Ovary (tissue), 9 donors: Measurements from ENCODE around the gene PTPRJ. TPM values are rescaled to one million over a fixed set of nuclear protein-coding genes. Genes with fewer than 3 reads are reported as not detected.

Experiments
- DNase-seq, 5 donors: peaks; one replicate each; pipeline ENCODE4 v3.0.0-alpha.2; 2019 to 2020
- H3K27ac ChIP-seq, 2 donors: fragments of 200-600 bp; one replicate each; pipeline versions ENCODE4 v1.5.1 to v1.8.0; 2019 to 2022
- H3K27me3 ChIP-seq: fragments of 200-600 bp; one replicate; pipeline ENCODE4 v1.8.0; 2022
- H3K36me3 ChIP-seq: fragments of 200-600 bp; sonication (generic); one replicate; pipeline ENCODE4 v1.5.1; 2019
- H3K4me1 ChIP-seq: one replicate; pipeline ENCODE4 v1.8.1; 2013; ENCODE audit warnings: mild to moderate bottlenecking, moderate library complexity; ENCODE audit not compliant: insufficient read depth
- H3K4me3 ChIP-seq: fragments of 200-600 bp; sonication (generic); one replicate; pipeline ENCODE4 v1.5.1; 2017
- H3K9me3 ChIP-seq, 2 donors: fragments of 200-600 bp in 1 of 2; sonication (generic) in 1 of 2; one replicate each; pipeline versions ENCODE4 v1.5.1 to v1.8.1; 2013 to 2019; ENCODE audit warnings: mild to moderate bottlenecking in 1 of 2, moderate library complexity in 1 of 2
- CTCF ChIP-seq, 3 donors: fragments of 450-650 bp in 2 of 3; fragments of 200-600 bp in 1 of 3; IDR thresholded peaks; one replicate each; pipeline versions ENCODE4 v1.5.1 to v1.8.0; 2016 to 2022; ENCODE audit warnings: antibody characterized with exemption in 3 of 3, mild to moderate bottlenecking in 1 of 3
- EP300 ChIP-seq: sonication (generic); formaldehyde crosslinking; IDR thresholded peaks from one replicate; pipeline ENCODE4 v1.6.1; 2017; ENCODE audit warnings: antibody characterized with exemption
- POLR2A ChIP-seq: fragments of 450-650 bp; IDR thresholded peaks from one replicate; pipeline ENCODE4 v1.6.1; 2017; ENCODE audit warnings: antibody characterized with exemption, mild to moderate bottlenecking, moderate library complexity
- WGBS, 3 donors: extraction: QIAGEN DNeasy Blood & Tissue Kit in 1 of 3; methylation state at CpG; one replicate each; pipeline versions ENCODE4 v1.1.5 to v1.1.7; 2013 to 2017; 5-methylcytosine and 5-hydroxymethylcytosine counted together
- intact Hi-C, 4 donors: fragments of 100-400 bp; cut with DNase I; formaldehyde crosslinking; loops; one replicate each; pipeline versions ENCODE4 v1.11.0 to v1.15.1; 2022 to 2023
- polyA plus RNA-seq, 2 donors: library from polyadenylated mRNA; stranded (reverse); fragments of 200-250 nt in 1 of 2; fragments of 350-450 nt in 1 of 2; fragmentation: Illumina TruSeq in 1 of 2; extraction: RNeasy Lipid Tissue Mini Kit (QIAGEN cat#74804) in 1 of 2; gene quantifications; one replicate each; pipeline ENCODE4 v1.2.3, GENCODE V29; 2013 to 2014
- total RNA-seq, 7 donors: library from RNA; depleted of rRNA in 2 of 7; stranded (reverse); fragments of >200 nt in 2 of 7; fragmentation: NEBNext Ultra II Directional in 3 of 7; extraction: Animal tissue kit (Norgen Biotek cat#: 25700) in 3 of 7; gene quantifications; one replicate each; pipeline versions ENCODE4 v1.1.0 to v1.2.4, GENCODE V29; 2016 to 2023
- donor health status: DM: no; HTN: no; CAD: no; lungs with moderate emphysema.
- donor health status: DM: no; HTN: no; CAD: no.
- donor health status: Bipolar disorder and iron deficiency.
- donor health status: DM: yes; HTN: yes; CAD: no.
- donor health status: DM: no; HTN: no; CAD: no.
- donor health status: DM: yes; HTN: yes; CAD: no.

Gene PTPRJ
- total and polyA plus RNA-seq, 9 donors, result 1.6 to 16.1 (median 5.5) TPM

- no peak overlapping the region for H3K27ac ChIP-seq
- H3K27me3 ChIP-seq, result no peaks in the 10 kb centered on the region
- H3K9me3 ChIP-seq, result no peaks in the 10 kb centered on the region
- WGBS, 3 donors, result 95 to 100% (median 95%) methylated on average over 1 of the region's 1 CpG
- intact Hi-C loops, result no loop called here
- DNase-seq, result no peak
- no peak overlapping the region for H3K4me3 ChIP-seq
- TF ChIP-seq EP300, result no peak
- TF ChIP-seq CTCF (IDR thresholded peaks at IDR 0.05), result no peak
- no peak for TF ChIP-seq POLR2A
- no peaks in the 10 kb centered on the region for H3K4me1 ChIP-seq
- no peaks in the 10 kb centered on the region for H3K36me3 ChIP-seq
Observed at GRCh38 chr11:47986742-47987141, 6.4 kb downstream of the PTPRJ start.

- Histone ChIP-seq H3K36me3 (no peaks in the 10 kb centered on the region), H3K27me3 (no peaks in the 10 kb centered on the region), H3K9me3 (no peaks in the 10 kb centered on the region), H3K4me3 (no peak overlapping the region), H3K4me1 (no peaks in the 10 kb centered on the region), H3K27ac (no peak overlapping the region)
- intact Hi-C loops, result no loop called here
- no peak for TF ChIP-seq CTCF (IDR thresholded peaks at IDR 0.05)
- TF ChIP-seq EP300, result no peak
- TF ChIP-seq POLR2A, result no peak
- DNase-seq, result no peak
- 84 to 97% (median 93%) methylated on average over 2 of the region's 2 CpGs for whole genome bisulfite sequencing, 3 donors
Observed at GRCh38 chr11:47987310-47987709, 7.0 kb downstream of the PTPRJ start.

- DNase-seq, result no peak
- no peak overlapping the region for H3K4me3 ChIP-seq
Observed at GRCh38 chr11:47987781-47988180, 7.4 kb downstream of the PTPRJ start.

GRCh38 chr11:47989779-47990178 lies 9.4 kb downstream of the PTPRJ start:
- Histone ChIP-seq H3K4me1 (no peaks in the 10 kb centered on the region), H3K36me3 (no peaks in the 10 kb centered on the region), H3K9me3 (no peaks in the 10 kb centered on the region), H3K27me3 (no peaks in the 10 kb centered on the region), H3K4me3 (no peak overlapping the region), H3K27ac (no peak overlapping the region)
- intact Hi-C loops, result no loop called here
- no peak for DNase-seq
- TF ChIP-seq POLR2A, result no peak
- TF ChIP-seq CTCF (IDR thresholded peaks at IDR 0.05), result no peak
- no peak for TF ChIP-seq EP300
- WGBS, 3 donors, result 73 to 80% (median 77%) methylated on average over 2 of the region's 2 CpGs

More at GRCh38 chr11:47987781-47988180, 7.4 kb downstream of the PTPRJ start:
- Histone ChIP-seq H3K36me3 (no peaks in the 10 kb centered on the region), H3K27me3 (no peaks in the 10 kb centered on the region), H3K9me3 (no peaks in the 10 kb centered on the region), H3K27ac (no peak overlapping the region), H3K4me1 (no peaks in the 10 kb centered on the region)
- TF ChIP-seq POLR2A (no peak), CTCF (IDR thresholded peaks at IDR 0.05) (no peak), EP300 (no peak)
- intact Hi-C loops, result no loop called here
- 73 to 75% (median 74%) methylated on average over 6 of the region's 6 CpGs for WGBS, 3 donors
